A549 (cell line): ENCODE data around the gene RPS6KA2. TPM values are rescaled to one million over a fixed set of nuclear protein-coding genes. Genes with fewer than 3 reads are reported as not detected.

Source experiments
- ATAC-seq, 2 experiments: fragments of 200-7000 bp in 1 of 2; fragments of >200 bp in 1 of 2; cut with Nextera tagmentation in 1 of 2; cut with Tn5 transposase in 1 of 2; 3 replicates each; pipeline versions ENCODE4 v1.8.0 to v1.9.1; 2018 to 2020; ENCODE audit warnings: mild to moderate bottlenecking in 1 of 2, moderate library complexity in 1 of 2
- CTCF ChIA-PET: fragments of 300-600 bp; sonication (Branson Sonifier 250); formaldehyde crosslinking; extraction: SDS; loops from one replicate; lab custom pipeline; 2021; ENCODE audit warnings: antibody characterized with exemption, inconsistent platforms; lab: Yijun Ruan, JAX
- POLR2A ChIA-PET: fragments of 350-600 bp; formaldehyde crosslinking; extraction: SDS; loops from one replicate; lab custom pipeline; 2021; ENCODE audit warnings: antibody characterized with exemption, inconsistent platforms; lab: Yijun Ruan, JAX
- DNase-seq, 2 experiments: peaks; one replicate each; pipeline versions ENCODE4 v3.0.0 to v3.0.0-alpha.2; 2011 to 2016; ENCODE audit warnings: low read depth in 1 of 2, low spot score in 1 of 2
- FAIRE-seq: peaks from 2 replicates; lab custom pipeline; 2011; peaks lifted over from hg19 to GRCh38; lab: Jason Lieb, UNC
- H3K27ac ChIP-seq, 2 experiments: fragments of >200 bp; sonication (Bioruptor Twin); formaldehyde crosslinking; 3 replicates each; pipeline ENCODE4 v1.5.1; 2016 to 2017
- H3K4me1 ChIP-seq: fragments of >200 bp; sonication (Bioruptor Twin); formaldehyde crosslinking; 3 replicates; pipeline ENCODE4 v1.6.1; 2016
- H3K4me2 ChIP-seq: fragments of >200 bp; sonication (Bioruptor Twin); formaldehyde crosslinking; 3 replicates; pipeline ENCODE4 v1.6.1; 2016
- H3K4me3 ChIP-seq: fragments of >200 bp; sonication (Bioruptor Twin); formaldehyde crosslinking; 3 replicates; pipeline ENCODE4 v1.5.1; 2016
- H3K9me3 ChIP-seq: fragments of >200 bp; sonication (Bioruptor Twin); formaldehyde crosslinking; 3 replicates; pipeline ENCODE4 v1.6.1; 2016
- CEBPB ChIP-seq, 2 experiments: fragments of >200 bp in 1 of 2; sonication (Bioruptor Twin) in 1 of 2; formaldehyde crosslinking in 1 of 2; IDR thresholded peaks; 2 replicates each; pipeline ENCODE4 v1.6.1; 2012 to 2016
- CHD4 ChIP-seq: fragments of 200-600 bp; sonication (generic); IDR thresholded peaks from 2 replicates; pipeline ENCODE4 v1.6.1; 2016; ENCODE audit warnings: antibody characterized with exemption, mild to moderate bottlenecking, borderline replicate concordance
- EHMT2 ChIP-seq: fragments of 200-600 bp; sonication (generic); IDR thresholded peaks from 2 replicates; pipeline ENCODE4 v1.6.1; 2016; ENCODE audit warnings: antibody characterized with exemption, low read depth, mild to moderate bottlenecking, moderate library complexity
- EP300 ChIP-seq, 2 experiments: fragments of >200 bp; sonication (Bioruptor Twin); formaldehyde crosslinking; IDR thresholded peaks; 2 replicates in 1 of 2; 3 replicates in 1 of 2; pipeline ENCODE4 v1.6.1; 2016 to 2017
- FOSL2 ChIP-seq, 2 experiments: fragments of 450-650 bp in 1 of 2; fragments of >200 bp in 1 of 2; sonication (Bioruptor Twin) in 1 of 2; formaldehyde crosslinking; IDR thresholded peaks; 2 replicates each; pipeline versions ENCODE4 v1.5.0 to v1.6.1; 2016 to 2020; ENCODE audit warnings: mild to moderate bottlenecking in 1 of 2, moderate library complexity in 1 of 2
- FOXS1 ChIP-seq: fragments of 250-450 bp; sonication (Bioruptor Pico); IDR thresholded peaks from 2 replicates; pipeline ENCODE4 v1.5.0; 2020; ENCODE audit warnings: mild to moderate bottlenecking, moderate library complexity
- GATA3 ChIP-seq: IDR thresholded peaks from 2 replicates; pipeline ENCODE4 v1.6.1; 2012; ENCODE audit warnings: borderline replicate concordance
- HOXA7 ChIP-seq: fragments of 250-450 bp; sonication (Bioruptor Pico); IDR thresholded peaks from 2 replicates; pipeline ENCODE4 v1.5.0; 2020; ENCODE audit warnings: mild to moderate bottlenecking, moderate library complexity
- HOXB5 ChIP-seq: fragments of 250-450 bp; sonication (Bioruptor Pico); IDR thresholded peaks from 2 replicates; pipeline ENCODE4 v1.5.0; 2020; ENCODE audit warnings: mild to moderate bottlenecking, moderate library complexity
- MYC ChIP-seq: IDR thresholded peaks from 2 replicates; pipeline ENCODE4 v1.6.1; 2012; ENCODE audit warnings: mild to moderate bottlenecking, inconsistent platforms, low read length, improper control_type of control experiment, borderline replicate concordance
- NFE2L2 ChIP-seq: fragments of 150-350 bp; conservative IDR thresholded peaks from 2 replicates; pipeline ENCODE4 v1.6.1; 2014; ENCODE audit warnings: low read length
- POLR2A ChIP-seq: IDR thresholded peaks from 2 replicates; pipeline ENCODE4 v1.6.1; 2012; ENCODE audit warnings: mild to moderate bottlenecking, low read length
- RARB ChIP-seq: fragments of 250-450 bp; sonication (Bioruptor Pico); IDR thresholded peaks from 2 replicates; pipeline ENCODE4 v1.8.0; 2021; ENCODE audit warnings: mild to moderate bottlenecking, moderate library complexity
- RNF2 ChIP-seq: fragments of 200-600 bp; sonication (generic); IDR thresholded peaks from 2 replicates; pipeline ENCODE4 v1.6.1; 2016; ENCODE audit warnings: low read depth, mild to moderate bottlenecking, antibody characterized with exemption, moderate library complexity, borderline replicate concordance
- WGBS: methylation state at CpG from one replicate; pipeline ENCODE4 v1.1.6; 2017; ENCODE audit errors: missing lambda C conversion rate; 5-methylcytosine and 5-hydroxymethylcytosine counted together
- polyA plus RNA-seq, 4 experiments: library from polyadenylated mRNA; depleted of rRNA in 3 of 4; stranded (reverse); fragments of >200 nt; fragmentation: RNase III in 1 of 4; extraction: RNeasy Plus Mini Kit Qiagen cat#74134 plus additional on column Dnase treatment in 1 of 4; gene quantifications; 2 replicates in 3 of 4; 3 replicates in 1 of 4; pipeline ENCODE4 v1.2.3, GENCODE V29; 2011 to 2017
- TF ChIP-seq, protein P1 (sequence below): fragments of 200-600 bp; sonication (generic); IDR thresholded peaks from 2 replicates; pipeline ENCODE4 v1.6.1; 2016; ENCODE audit warnings: antibody characterized with exemption, mild to moderate bottlenecking, moderate library complexity
- TF ChIP-seq, protein P2 (sequence below): IDR thresholded peaks from 2 replicates; pipeline ENCODE4 v1.6.1; 2012; ENCODE audit warnings: low read depth, borderline replicate concordance
- TF ChIP-seq, protein P3 (sequence below): fragments of >200 bp; sonication (Bioruptor Twin); formaldehyde crosslinking; IDR thresholded peaks from 3 replicates; pipeline ENCODE4 v1.5.1; 2016
- TF ChIP-seq, protein P4 (sequence below): fragments of 250-450 bp; sonication (Bioruptor Pico); IDR thresholded peaks from 2 replicates; pipeline ENCODE4 v1.5.0; 2021; ENCODE audit warnings: mild to moderate bottlenecking, moderate library complexity, borderline replicate concordance
- TF ChIP-seq, protein P5 (sequence below): fragments of 450-650 bp; IDR thresholded peaks from 2 replicates; pipeline ENCODE4 v1.6.1; 2014; ENCODE audit warnings: antibody characterized with exemption

Gene RPS6KA2
- polyA plus RNA-seq, 2 of the 4 experiments (the other 2 are of a cell fraction) = 0.19 TPM; not detected in 1

DNA sequence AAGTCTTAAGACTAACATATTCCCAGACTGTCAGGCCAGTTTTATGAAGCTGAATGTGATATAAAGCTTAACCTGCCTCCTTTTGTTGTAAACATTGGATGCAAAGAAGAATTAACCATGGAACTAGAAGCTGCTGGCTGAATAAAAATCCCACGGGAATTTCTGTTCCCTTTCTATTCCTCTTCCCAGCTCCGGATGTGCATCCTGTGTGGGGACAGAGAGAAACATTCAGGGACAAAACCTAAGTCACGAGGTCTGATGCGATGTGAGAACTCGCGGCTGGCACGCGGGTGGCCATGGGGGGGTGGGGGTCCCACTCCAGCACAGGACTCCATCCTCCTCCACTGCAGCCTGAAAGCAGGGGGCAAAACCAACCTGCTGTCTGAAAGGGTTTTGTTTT, 72.7 kb downstream of the RPS6KA2 start:
- FAIRE-seq (no peak), ATAC-seq (no peak), DNase-seq (no peak)
- CTCF ChIA-PET = no interaction called here
- POLR2A ChIA-PET = no interaction called here
- Histone ChIP-seq H3K4me3 (no peak overlapping the region), H3K27ac (no peak overlapping the region), H3K4me2 (no peak overlapping the region), H3K9me3 (no peaks in the 10 kb centered on the region; the same call in 2 of the 3 replicates), H3K4me1 (peaks cover 8% of the 10 kb centered on the region; the same call in 1 of the 3 replicates)
- TF ChIP-seq CHD4 (no peak), EP300 (IDR thresholded peaks at IDR 0.05) (no peak), GATA3 (no peak), HOXB5 (no peak), RNF2 (no peak), POLR2A (no peak), FOXS1 (no peak), HOXA7 (CRISPR knock-in tag) (no peak), CEBPB (IDR thresholded peaks at IDR 0.05) (no peak), FOSL2 (IDR thresholded peaks at IDR 0.05) (no peak), FOSL2 (CRISPR knock-in tag; IDR thresholded peaks at IDR 0.05) (no peak), NFE2L2 (no peak), EHMT2 (no peak), RARB (CRISPR knock-in tag) (no peak), MYC (no peak)
- TF ChIP-seq, protein P1, sequence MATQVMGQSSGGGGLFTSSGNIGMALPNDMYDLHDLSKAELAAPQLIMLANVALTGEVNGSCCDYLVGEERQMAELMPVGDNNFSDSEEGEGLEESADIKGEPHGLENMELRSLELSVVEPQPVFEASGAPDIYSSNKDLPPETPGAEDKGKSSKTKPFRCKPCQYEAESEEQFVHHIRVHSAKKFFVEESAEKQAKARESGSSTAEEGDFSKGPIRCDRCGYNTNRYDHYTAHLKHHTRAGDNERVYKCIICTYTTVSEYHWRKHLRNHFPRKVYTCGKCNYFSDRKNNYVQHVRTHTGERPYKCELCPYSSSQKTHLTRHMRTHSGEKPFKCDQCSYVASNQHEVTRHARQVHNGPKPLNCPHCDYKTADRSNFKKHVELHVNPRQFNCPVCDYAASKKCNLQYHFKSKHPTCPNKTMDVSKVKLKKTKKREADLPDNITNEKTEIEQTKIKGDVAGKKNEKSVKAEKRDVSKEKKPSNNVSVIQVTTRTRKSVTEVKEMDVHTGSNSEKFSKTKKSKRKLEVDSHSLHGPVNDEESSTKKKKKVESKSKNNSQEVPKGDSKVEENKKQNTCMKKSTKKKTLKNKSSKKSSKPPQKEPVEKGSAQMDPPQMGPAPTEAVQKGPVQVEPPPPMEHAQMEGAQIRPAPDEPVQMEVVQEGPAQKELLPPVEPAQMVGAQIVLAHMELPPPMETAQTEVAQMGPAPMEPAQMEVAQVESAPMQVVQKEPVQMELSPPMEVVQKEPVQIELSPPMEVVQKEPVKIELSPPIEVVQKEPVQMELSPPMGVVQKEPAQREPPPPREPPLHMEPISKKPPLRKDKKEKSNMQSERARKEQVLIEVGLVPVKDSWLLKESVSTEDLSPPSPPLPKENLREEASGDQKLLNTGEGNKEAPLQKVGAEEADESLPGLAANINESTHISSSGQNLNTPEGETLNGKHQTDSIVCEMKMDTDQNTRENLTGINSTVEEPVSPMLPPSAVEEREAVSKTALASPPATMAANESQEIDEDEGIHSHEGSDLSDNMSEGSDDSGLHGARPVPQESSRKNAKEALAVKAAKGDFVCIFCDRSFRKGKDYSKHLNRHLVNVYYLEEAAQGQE = no peak
- TF ChIP-seq, protein P2, sequence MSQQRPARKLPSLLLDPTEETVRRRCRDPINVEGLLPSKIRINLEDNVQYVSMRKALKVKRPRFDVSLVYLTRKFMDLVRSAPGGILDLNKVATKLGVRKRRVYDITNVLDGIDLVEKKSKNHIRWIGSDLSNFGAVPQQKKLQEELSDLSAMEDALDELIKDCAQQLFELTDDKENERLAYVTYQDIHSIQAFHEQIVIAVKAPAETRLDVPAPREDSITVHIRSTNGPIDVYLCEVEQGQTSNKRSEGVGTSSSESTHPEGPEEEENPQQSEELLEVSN = no peak
- TF ChIP-seq, protein P3, sequence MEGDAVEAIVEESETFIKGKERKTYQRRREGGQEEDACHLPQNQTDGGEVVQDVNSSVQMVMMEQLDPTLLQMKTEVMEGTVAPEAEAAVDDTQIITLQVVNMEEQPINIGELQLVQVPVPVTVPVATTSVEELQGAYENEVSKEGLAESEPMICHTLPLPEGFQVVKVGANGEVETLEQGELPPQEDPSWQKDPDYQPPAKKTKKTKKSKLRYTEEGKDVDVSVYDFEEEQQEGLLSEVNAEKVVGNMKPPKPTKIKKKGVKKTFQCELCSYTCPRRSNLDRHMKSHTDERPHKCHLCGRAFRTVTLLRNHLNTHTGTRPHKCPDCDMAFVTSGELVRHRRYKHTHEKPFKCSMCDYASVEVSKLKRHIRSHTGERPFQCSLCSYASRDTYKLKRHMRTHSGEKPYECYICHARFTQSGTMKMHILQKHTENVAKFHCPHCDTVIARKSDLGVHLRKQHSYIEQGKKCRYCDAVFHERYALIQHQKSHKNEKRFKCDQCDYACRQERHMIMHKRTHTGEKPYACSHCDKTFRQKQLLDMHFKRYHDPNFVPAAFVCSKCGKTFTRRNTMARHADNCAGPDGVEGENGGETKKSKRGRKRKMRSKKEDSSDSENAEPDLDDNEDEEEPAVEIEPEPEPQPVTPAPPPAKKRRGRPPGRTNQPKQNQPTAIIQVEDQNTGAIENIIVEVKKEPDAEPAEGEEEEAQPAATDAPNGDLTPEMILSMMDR = no peak
- TF ChIP-seq, protein P4, sequence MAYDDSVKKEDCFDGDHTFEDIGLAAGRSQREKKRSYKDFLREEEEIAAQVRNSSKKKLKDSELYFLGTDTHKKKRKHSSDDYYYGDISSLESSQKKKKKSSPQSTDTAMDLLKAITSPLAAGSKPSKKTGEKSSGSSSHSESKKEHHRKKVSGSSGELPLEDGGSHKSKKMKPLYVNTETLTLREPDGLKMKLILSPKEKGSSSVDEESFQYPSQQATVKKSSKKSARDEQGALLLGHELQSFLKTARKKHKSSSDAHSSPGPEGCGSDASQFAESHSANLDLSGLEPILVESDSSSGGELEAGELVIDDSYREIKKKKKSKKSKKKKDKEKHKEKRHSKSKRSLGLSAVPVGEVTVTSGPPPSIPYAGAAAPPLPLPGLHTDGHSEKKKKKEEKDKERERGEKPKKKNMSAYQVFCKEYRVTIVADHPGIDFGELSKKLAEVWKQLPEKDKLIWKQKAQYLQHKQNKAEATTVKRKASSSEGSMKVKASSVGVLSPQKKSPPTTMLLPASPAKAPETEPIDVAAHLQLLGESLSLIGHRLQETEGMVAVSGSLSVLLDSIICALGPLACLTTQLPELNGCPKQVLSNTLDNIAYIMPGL (CRISPR knock-in tag) = no peak
- TF ChIP-seq, protein P5, sequence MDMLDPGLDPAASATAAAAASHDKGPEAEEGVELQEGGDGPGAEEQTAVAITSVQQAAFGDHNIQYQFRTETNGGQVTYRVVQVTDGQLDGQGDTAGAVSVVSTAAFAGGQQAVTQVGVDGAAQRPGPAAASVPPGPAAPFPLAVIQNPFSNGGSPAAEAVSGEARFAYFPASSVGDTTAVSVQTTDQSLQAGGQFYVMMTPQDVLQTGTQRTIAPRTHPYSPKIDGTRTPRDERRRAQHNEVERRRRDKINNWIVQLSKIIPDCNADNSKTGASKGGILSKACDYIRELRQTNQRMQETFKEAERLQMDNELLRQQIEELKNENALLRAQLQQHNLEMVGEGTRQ = no peak
- 81% methylated on average over 8 of the region's 8 CpGs for WGBS
